K562 (cell line): ENCODE data around the gene SVIL. TPM values are rescaled to one million over a fixed set of nuclear protein-coding genes. Genes with fewer than 3 reads are reported as not detected.

Source experiments
- BACH1 ChIP-seq: fragments of 200-800 bp; sonication (Bioruptor generic); IDR thresholded peaks from 2 replicates; pipeline ENCODE4 v1.6.1; 2016; ENCODE audit warnings: missing genetic modification characterization, missing compliant biosample characterization
- CHD4 ChIP-seq: fragments of 200-600 bp; sonication (generic); IDR thresholded peaks from 3 replicates; pipeline ENCODE4 v1.6.1; 2012; ENCODE audit warnings: low read depth, mild to moderate bottlenecking, mixed read lengths, low read length, inconsistent platforms; ENCODE audit not compliant: insufficient read depth, insufficient replicate concordance, poor library complexity, severe bottlenecking
- NFIX ChIP-seq: fragments of 250-450 bp; sonication (Bioruptor Pico); IDR thresholded peaks from 2 replicates; pipeline ENCODE4 v1.4.0; 2020; ENCODE audit warnings: low read depth, mild to moderate bottlenecking, moderate library complexity
- PCBP1 ChIP-seq: fragments of 200-400 bp; formaldehyde crosslinking; IDR thresholded peaks from 2 replicates; pipeline ENCODE4 v1.6.1; 2018; ENCODE audit warnings: mild to moderate bottlenecking, low read depth, low read length; ENCODE audit not compliant: poor library complexity, severe bottlenecking
- RAD21 ChIP-seq, 2 experiments: fragments of 250-450 bp in 1 of 2; fragments of 450-650 bp in 1 of 2; sonication (Bioruptor Pico) in 1 of 2; formaldehyde crosslinking in 1 of 2; IDR thresholded peaks in 1 of 2; conservative IDR thresholded peaks in 1 of 2; 2 replicates each; pipeline versions ENCODE4 v1.4.0 to v1.8.0; 2020 to 2022; ENCODE audit warnings: mild to moderate bottlenecking in 2 of 2, moderate library complexity in 1 of 2
- YY1 ChIP-seq, 3 experiments: IDR thresholded peaks; 2 replicates each; pipeline ENCODE4 v1.6.1; 2011; ENCODE audit warnings: low read length in 2 of 3, mild to moderate bottlenecking in 2 of 3, moderate library complexity in 2 of 3, borderline replicate concordance in 1 of 3, control low read depth in 1 of 3, low read depth in 1 of 3; ENCODE audit not compliant: insufficient read depth in 3 of 3, insufficient replicate concordance in 2 of 3, control insufficient read depth in 1 of 3, insufficient read length in 1 of 3; ENCODE audit errors: extremely low read depth in 1 of 3
- ZNF431 ChIP-seq: sonication (generic); formaldehyde crosslinking; IDR thresholded peaks from 2 replicates; pipeline ENCODE4 v1.8.0; 2022; ENCODE audit warnings: mild to moderate bottlenecking, missing genetic modification reagents
- ZNF551 ChIP-seq: fragments of 250-450 bp; sonication (Bioruptor Pico); IDR thresholded peaks from 2 replicates; pipeline ENCODE4 v1.5.0; 2021; ENCODE audit warnings: mild to moderate bottlenecking, moderate library complexity
- ZNF77 ChIP-seq: fragments of 250-450 bp; sonication (Bioruptor Pico); IDR thresholded peaks from 2 replicates; pipeline ENCODE4 v1.5.0; 2020
- polyA plus RNA-seq, 8 experiments: library from polyadenylated mRNA; depleted of rRNA in 4 of 8; stranded (reverse) in 5 of 8; unstranded in 3 of 8; fragments of >200 nt; fragmentation: Nextera tagmentation in 2 of 8; fragmentation: Illumina TruSeq in 1 of 8; extraction: Ambion mirVana in 2 of 8; extraction: Trizol in 1 of 8; gene quantifications; 2 replicates each; pipeline versions ENCODE4 v1.2.1 to v1.2.3, GENCODE V29; 2011 to 2014; ENCODE audit warnings: inconsistent platforms in 1 of 8, missing spikeins in 1 of 8
- total RNA-seq, 7 experiments: library from RNA; depleted of rRNA in 6 of 7; stranded (reverse); fragments of >200 nt in 6 of 7; fragmentation: Illumina TruSeq in 2 of 7; extraction: Trizol in 2 of 7; gene quantifications; 2 replicates each; pipeline versions ENCODE4 v1.2.1 to v1.2.3, GENCODE V29; 2011 to 2021; ENCODE audit warnings: low replicate concordance in 1 of 7
- TF ChIP-seq, protein P1 (sequence below): sonication (generic); formaldehyde crosslinking; IDR thresholded peaks from 2 replicates; pipeline ENCODE4 v1.5.0; 2020; ENCODE audit warnings: missing genetic modification reagents
- TF ChIP-seq, protein P2 (sequence below): IDR thresholded peaks from 3 replicates; pipeline ENCODE4 v1.6.1; 2011; ENCODE audit warnings: borderline replicate concordance, mild to moderate bottlenecking, moderate library complexity; ENCODE audit not compliant: insufficient read length; ENCODE audit errors: extremely low read depth
- TF ChIP-seq, protein P3 (sequence below): IDR thresholded peaks from 2 replicates; pipeline ENCODE4 v1.6.1; 2011; ENCODE audit not compliant: insufficient read length; ENCODE audit errors: extremely low read depth
- TF ChIP-seq, protein P4 (sequence below): sonication (generic); formaldehyde crosslinking; IDR thresholded peaks from 2 replicates; pipeline ENCODE4 v1.8.0; 2022; ENCODE audit warnings: mild to moderate bottlenecking, missing genetic modification reagents
- TF ChIP-seq, protein P5 (sequence below): fragments of 150-350 bp; IDR thresholded peaks from 2 replicates; pipeline ENCODE4 v1.6.1; 2014; ENCODE audit warnings: low read depth, mild to moderate bottlenecking, low read length, borderline replicate concordance

Gene SVIL
- total and polyA plus RNA-seq, 9 of the 15 experiments (the other 6 are each of a cell fraction or from before 2014, with no cell fraction given): under 0.01 to 0.18 (median 0.05) TPM; not detected in 3

DNA sequence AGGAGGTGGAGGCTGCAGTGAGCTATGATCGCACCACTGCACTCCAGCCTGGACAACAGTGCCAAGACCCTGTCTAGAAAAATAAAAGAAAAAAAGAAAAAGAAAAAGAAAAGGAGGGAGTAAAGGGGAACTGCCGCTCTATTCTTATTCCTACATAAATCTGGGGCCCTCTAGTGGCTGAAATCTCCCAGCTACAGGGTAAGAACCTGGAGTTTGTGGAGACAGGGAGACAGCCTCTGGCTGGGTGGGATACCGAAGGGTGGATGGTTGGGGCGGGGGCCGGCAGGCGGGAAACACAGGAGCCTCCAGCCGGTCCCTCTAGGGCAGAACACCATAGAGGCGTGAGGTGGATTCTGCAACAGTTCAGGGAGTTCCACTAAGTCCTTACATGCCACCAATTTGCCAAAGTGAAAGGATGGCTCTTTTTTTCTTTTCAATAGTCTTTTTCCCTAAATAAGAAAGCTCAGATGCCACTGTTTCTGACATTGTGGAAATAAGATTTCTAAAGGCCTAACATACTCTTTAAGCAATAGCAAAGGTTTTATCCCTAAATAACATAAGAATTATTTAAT is 117.3 kb downstream of the SVIL start (continued):
- TF ChIP-seq YY1 (IDR thresholded peaks at IDR 0.05; ENCODE audit: borderline replicate concordance in 1 of 3, control insufficient read depth in 1 of 3, extremely low read depth in 1 of 3, insufficient read depth in 3 of 3, insufficient read length in 1 of 3, insufficient replicate concordance in 2 of 3, low read depth in 1 of 3, low read length in 2 of 3) (no peak), RAD21 (CRISPR knock-in tag; conservative IDR thresholded peaks at IDR 0.05 in 1 of 2, IDR thresholded peaks at IDR 0.05 in 1 of 2) (peak in 1 of 2 experiments; percentile 28; a peak in 1 of 4 replicates), NFIX (CRISPR knock-in tag) (no peak), BACH1 (tag) (no peak), PCBP1 (no peak), CHD4 (no peak), ZNF551 (CRISPR knock-in tag) (no peak), ZNF431 (no peak), ZNF77 (no peak)
- TF ChIP-seq, protein P1, sequence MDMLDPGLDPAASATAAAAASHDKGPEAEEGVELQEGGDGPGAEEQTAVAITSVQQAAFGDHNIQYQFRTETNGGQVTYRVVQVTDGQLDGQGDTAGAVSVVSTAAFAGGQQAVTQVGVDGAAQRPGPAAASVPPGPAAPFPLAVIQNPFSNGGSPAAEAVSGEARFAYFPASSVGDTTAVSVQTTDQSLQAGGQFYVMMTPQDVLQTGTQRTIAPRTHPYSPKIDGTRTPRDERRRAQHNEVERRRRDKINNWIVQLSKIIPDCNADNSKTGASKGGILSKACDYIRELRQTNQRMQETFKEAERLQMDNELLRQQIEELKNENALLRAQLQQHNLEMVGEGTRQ: no peak
- TF ChIP-seq, protein P2, sequence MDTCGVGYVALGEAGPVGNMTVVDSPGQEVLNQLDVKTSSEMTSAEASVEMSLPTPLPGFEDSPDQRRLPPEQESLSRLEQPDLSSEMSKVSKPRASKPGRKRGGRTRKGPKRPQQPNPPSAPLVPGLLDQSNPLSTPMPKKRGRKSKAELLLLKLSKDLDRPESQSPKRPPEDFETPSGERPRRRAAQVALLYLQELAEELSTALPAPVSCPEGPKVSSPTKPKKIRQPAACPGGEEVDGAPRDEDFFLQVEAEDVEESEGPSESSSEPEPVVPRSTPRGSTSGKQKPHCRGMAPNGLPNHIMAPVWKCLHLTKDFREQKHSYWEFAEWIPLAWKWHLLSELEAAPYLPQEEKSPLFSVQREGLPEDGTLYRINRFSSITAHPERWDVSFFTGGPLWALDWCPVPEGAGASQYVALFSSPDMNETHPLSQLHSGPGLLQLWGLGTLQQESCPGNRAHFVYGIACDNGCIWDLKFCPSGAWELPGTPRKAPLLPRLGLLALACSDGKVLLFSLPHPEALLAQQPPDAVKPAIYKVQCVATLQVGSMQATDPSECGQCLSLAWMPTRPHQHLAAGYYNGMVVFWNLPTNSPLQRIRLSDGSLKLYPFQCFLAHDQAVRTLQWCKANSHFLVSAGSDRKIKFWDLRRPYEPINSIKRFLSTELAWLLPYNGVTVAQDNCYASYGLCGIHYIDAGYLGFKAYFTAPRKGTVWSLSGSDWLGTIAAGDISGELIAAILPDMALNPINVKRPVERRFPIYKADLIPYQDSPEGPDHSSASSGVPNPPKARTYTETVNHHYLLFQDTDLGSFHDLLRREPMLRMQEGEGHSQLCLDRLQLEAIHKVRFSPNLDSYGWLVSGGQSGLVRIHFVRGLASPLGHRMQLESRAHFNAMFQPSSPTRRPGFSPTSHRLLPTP: no peak
- TF ChIP-seq, protein P3, sequence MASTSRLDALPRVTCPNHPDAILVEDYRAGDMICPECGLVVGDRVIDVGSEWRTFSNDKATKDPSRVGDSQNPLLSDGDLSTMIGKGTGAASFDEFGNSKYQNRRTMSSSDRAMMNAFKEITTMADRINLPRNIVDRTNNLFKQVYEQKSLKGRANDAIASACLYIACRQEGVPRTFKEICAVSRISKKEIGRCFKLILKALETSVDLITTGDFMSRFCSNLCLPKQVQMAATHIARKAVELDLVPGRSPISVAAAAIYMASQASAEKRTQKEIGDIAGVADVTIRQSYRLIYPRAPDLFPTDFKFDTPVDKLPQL: no peak
- TF ChIP-seq, protein P4, sequence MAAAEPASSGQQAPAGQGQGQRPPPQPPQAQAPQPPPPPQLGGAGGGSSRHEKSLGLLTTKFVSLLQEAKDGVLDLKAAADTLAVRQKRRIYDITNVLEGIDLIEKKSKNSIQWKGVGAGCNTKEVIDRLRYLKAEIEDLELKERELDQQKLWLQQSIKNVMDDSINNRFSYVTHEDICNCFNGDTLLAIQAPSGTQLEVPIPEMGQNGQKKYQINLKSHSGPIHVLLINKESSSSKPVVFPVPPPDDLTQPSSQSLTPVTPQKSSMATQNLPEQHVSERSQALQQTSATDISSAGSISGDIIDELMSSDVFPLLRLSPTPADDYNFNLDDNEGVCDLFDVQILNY (CRISPR knock-in tag): no peak
- TF ChIP-seq, protein P5, sequence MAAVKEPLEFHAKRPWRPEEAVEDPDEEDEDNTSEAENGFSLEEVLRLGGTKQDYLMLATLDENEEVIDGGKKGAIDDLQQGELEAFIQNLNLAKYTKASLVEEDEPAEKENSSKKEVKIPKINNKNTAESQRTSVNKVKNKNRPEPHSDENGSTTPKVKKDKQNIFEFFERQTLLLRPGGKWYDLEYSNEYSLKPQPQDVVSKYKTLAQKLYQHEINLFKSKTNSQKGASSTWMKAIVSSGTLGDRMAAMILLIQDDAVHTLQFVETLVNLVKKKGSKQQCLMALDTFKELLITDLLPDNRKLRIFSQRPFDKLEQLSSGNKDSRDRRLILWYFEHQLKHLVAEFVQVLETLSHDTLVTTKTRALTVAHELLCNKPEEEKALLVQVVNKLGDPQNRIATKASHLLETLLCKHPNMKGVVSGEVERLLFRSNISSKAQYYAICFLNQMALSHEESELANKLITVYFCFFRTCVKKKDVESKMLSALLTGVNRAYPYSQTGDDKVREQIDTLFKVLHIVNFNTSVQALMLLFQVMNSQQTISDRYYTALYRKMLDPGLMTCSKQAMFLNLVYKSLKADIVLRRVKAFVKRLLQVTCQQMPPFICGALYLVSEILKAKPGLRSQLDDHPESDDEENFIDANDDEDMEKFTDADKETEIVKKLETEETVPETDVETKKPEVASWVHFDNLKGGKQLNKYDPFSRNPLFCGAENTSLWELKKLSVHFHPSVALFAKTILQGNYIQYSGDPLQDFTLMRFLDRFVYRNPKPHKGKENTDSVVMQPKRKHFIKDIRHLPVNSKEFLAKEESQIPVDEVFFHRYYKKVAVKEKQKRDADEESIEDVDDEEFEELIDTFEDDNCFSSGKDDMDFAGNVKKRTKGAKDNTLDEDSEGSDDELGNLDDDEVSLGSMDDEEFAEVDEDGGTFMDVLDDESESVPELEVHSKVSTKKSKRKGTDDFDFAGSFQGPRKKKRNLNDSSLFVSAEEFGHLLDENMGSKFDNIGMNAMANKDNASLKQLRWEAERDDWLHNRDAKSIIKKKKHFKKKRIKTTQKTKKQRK: no peak
